ENCODE measurements around the gene SLC37A1.

SLC37A1 gene

GRCh38 chr21:42480736-42481135 is 32.9 kb upstream of the SLC37A1 start:
- Histone ChIP-seq H3K4me3 (ENCODE audit: insufficient read depth, low read length, poor library complexity, severe bottlenecking) (no peak overlapping the region), H3F3A (ENCODE audit: insufficient read depth) (no peaks in the 10 kb centered on the region), H3K79me2 (ENCODE audit: insufficient read depth, low read length) (no peaks in the 10 kb centered on the region), H3K9me2 (replicated peaks; ENCODE audit: insufficient read depth, low read length) (no peaks in the 10 kb centered on the region), H3K9me3 (ENCODE audit: insufficient read depth, low read length) (no peaks in the 10 kb centered on the region), H2AFZ (ENCODE audit: low read depth, low read length, severe bottlenecking) (no peak overlapping the region), H3K27ac (ENCODE audit: low read depth, low read length) (no peak overlapping the region), H4K20me1 (ENCODE audit: low read depth, low read length) (no peaks in the 10 kb centered on the region), H3K4me2 (ENCODE audit: low read depth, low read length, poor library complexity, severe bottlenecking) (no peak overlapping the region), H3K27me3 (ENCODE audit: low read length) (no peaks in the 10 kb centered on the region), H3K36me3 (ENCODE audit: low read length) (no peaks in the 10 kb centered on the region), H3K9ac (ENCODE audit: low read length) (no peak overlapping the region)
- no peak for TF ChIP-seq CTCF (IDR thresholded peaks at IDR 0.05; ENCODE audit: insufficient read depth, low read length, poor library complexity, severe bottlenecking)
- TF ChIP-seq EZH2phosphoT487 (conservative IDR thresholded peaks at IDR 0.05; ENCODE audit: low read length) = no peak

- no peak overlapping the region for H3K4me2 ChIP-seq (ENCODE audit: low read depth, low read length, poor library complexity, severe bottlenecking)
- no peak overlapping the region for H2AFZ ChIP-seq (ENCODE audit: low read depth, low read length, severe bottlenecking)
- no peaks in the 10 kb centered on the region for H3K36me3 ChIP-seq (ENCODE audit: low read length)
- no peak for TF ChIP-seq EZH2phosphoT487 (conservative IDR thresholded peaks at IDR 0.05; ENCODE audit: low read length)
- TF ChIP-seq CTCF (IDR thresholded peaks at IDR 0.05; ENCODE audit: insufficient read depth, low read length, poor library complexity, severe bottlenecking) = no peak
- H3K9ac ChIP-seq (ENCODE audit: low read length) = no peak overlapping the region
- H3K4me3 ChIP-seq (ENCODE audit: insufficient read depth, low read length, poor library complexity, severe bottlenecking) = no peak overlapping the region
- no peaks in the 10 kb centered on the region for H3K9me3 ChIP-seq (ENCODE audit: insufficient read depth, low read length)
- no peaks in the 10 kb centered on the region for H3F3A ChIP-seq (ENCODE audit: insufficient read depth)
- H3K79me2 ChIP-seq (ENCODE audit: insufficient read depth, low read length) = no peaks in the 10 kb centered on the region
- no peaks in the 10 kb centered on the region for H4K20me1 ChIP-seq (ENCODE audit: low read depth, low read length)
- H3K9me2 ChIP-seq (replicated peaks; ENCODE audit: insufficient read depth, low read length) = no peaks in the 10 kb centered on the region
- H3K27ac ChIP-seq (ENCODE audit: low read depth, low read length) = no peak overlapping the region
- no peaks in the 10 kb centered on the region for H3K27me3 ChIP-seq (ENCODE audit: low read length)
Observed at GRCh38 chr21:42481169-42481568, 32.5 kb upstream of the SLC37A1 start.

- H4K20me1 ChIP-seq (ENCODE audit: low read depth, low read length) = no peaks in the 10 kb centered on the region
- H3K27ac ChIP-seq (ENCODE audit: low read depth, low read length) = no peak overlapping the region
- no peaks in the 10 kb centered on the region for H3K36me3 ChIP-seq (ENCODE audit: low read length)
- no peak overlapping the region for H3K4me3 ChIP-seq (ENCODE audit: insufficient read depth, low read length, poor library complexity, severe bottlenecking)
- TF ChIP-seq EZH2phosphoT487 (conservative IDR thresholded peaks at IDR 0.05; ENCODE audit: low read length) (no peak), CTCF (IDR thresholded peaks at IDR 0.05; ENCODE audit: insufficient read depth, low read length, poor library complexity, severe bottlenecking) (no peak)
- H3K9me3 ChIP-seq (ENCODE audit: insufficient read depth, low read length) = no peaks in the 10 kb centered on the region
- H3K27me3 ChIP-seq (ENCODE audit: low read length) = no peaks in the 10 kb centered on the region
- H3K9me2 ChIP-seq (replicated peaks; ENCODE audit: insufficient read depth, low read length) = no peaks in the 10 kb centered on the region
- H3K79me2 ChIP-seq (ENCODE audit: insufficient read depth, low read length) = no peaks in the 10 kb centered on the region
- H3F3A ChIP-seq (ENCODE audit: insufficient read depth) = no peaks in the 10 kb centered on the region
- no peak overlapping the region for H3K9ac ChIP-seq (ENCODE audit: low read length)
- H2AFZ ChIP-seq (ENCODE audit: low read depth, low read length, severe bottlenecking) = no peak overlapping the region
- no peak overlapping the region for H3K4me2 ChIP-seq (ENCODE audit: low read depth, low read length, poor library complexity, severe bottlenecking)
Observed at GRCh38 chr21:42484966-42485365, 28.7 kb upstream of the SLC37A1 start.
